Neural cell (in vitro differentiated cells): Measurements from ENCODE around the gene PI4K2B. TPM values are rescaled to one million over a fixed set of nuclear protein-coding genes. Genes with fewer than 3 reads are reported as not detected.

Experiments
- H2AFZ ChIP-seq: fragments of 200-600, 300-800 bp; sonication (generic), shearing (Covaris generic); 2 replicates; pipeline ENCODE4 v1.6.0; 2014; ENCODE audit warnings: low read depth, mild to moderate bottlenecking, antibody characterized with exemption, low read length, moderate library complexity
- H3F3A ChIP-seq: fragments of 200-600 bp; shearing (Covaris generic); 2 replicates; pipeline ENCODE4 v1.6.1; 2016; ENCODE audit warnings: mild to moderate bottlenecking, moderate library complexity, mixed read lengths, antibody characterized with exemption, low read length; ENCODE audit not compliant: insufficient read depth, poor library complexity, severe bottlenecking
- H3K27ac ChIP-seq: fragments of 200-600, 300-800 bp; sonication (generic), shearing (Covaris generic); 2 replicates; pipeline ENCODE4 v1.5.1; 2014; ENCODE audit warnings: mild to moderate bottlenecking, low read length, moderate library complexity
- H3K27me3 ChIP-seq: fragments of 300-800, 200-600 bp; sonication (generic), shearing (Covaris generic); 2 replicates; pipeline ENCODE4 v1.6.0; 2014; ENCODE audit warnings: mild to moderate bottlenecking, low read depth, low read length, moderate library complexity; ENCODE audit not compliant: insufficient read depth
- H3K36me3 ChIP-seq: fragments of 300-800, 200-600 bp; sonication (generic), shearing (Covaris generic); 2 replicates; pipeline ENCODE4 v1.5.1; 2014; ENCODE audit warnings: mild to moderate bottlenecking, antibody characterized with exemption, low read length, moderate library complexity; ENCODE audit not compliant: insufficient read depth
- H3K4me2 ChIP-seq: fragments of 300-800, 200-600 bp; sonication (generic), shearing (Covaris generic); 2 replicates; pipeline ENCODE4 v1.6.0; 2014; ENCODE audit warnings: mild to moderate bottlenecking, low read length
- H3K4me3 ChIP-seq: fragments of 300-800, 200-600 bp; sonication (generic), shearing (Covaris generic); 2 replicates; pipeline ENCODE4 v1.5.1; 2014; ENCODE audit warnings: mild to moderate bottlenecking, low read length, moderate library complexity
- H3K79me2 ChIP-seq: fragments of 200-600 bp; shearing (Covaris generic); replicated peaks from 2 replicates; pipeline ENCODE4 v1.6.0; 2014; ENCODE audit warnings: mild to moderate bottlenecking, low read length, moderate library complexity; ENCODE audit not compliant: insufficient read depth
- H3K9ac ChIP-seq: fragments of 300-800, 200-600 bp; sonication (generic), shearing (Covaris generic); 2 replicates; pipeline ENCODE4 v1.6.1; 2016; ENCODE audit warnings: mild to moderate bottlenecking, low read length, mixed read lengths
- H3K9me2 ChIP-seq: fragments of 200-600 bp; shearing (Covaris generic); 2 replicates; pipeline ENCODE4 v1.6.1; 2016; ENCODE audit warnings: mild to moderate bottlenecking, low read length, mixed read lengths; ENCODE audit not compliant: insufficient read depth
- H3K9me3 ChIP-seq: fragments of 200-600, 300-800 bp; sonication (generic), shearing (Covaris generic); 2 replicates; pipeline ENCODE4 v1.6.1; 2016; ENCODE audit warnings: mild to moderate bottlenecking, mixed run types, low read length, moderate library complexity, mixed read lengths
- H4K20me1 ChIP-seq: fragments of 200-600 bp; shearing (Covaris generic); 2 replicates; pipeline ENCODE4 v1.6.1; 2016; ENCODE audit warnings: mild to moderate bottlenecking, mixed run types; ENCODE audit not compliant: insufficient read depth
- EP300 ChIP-seq: fragments of 450-650 bp; conservative IDR thresholded peaks from 2 replicates; pipeline ENCODE4 v1.6.1; 2014; ENCODE audit warnings: antibody characterized with exemption, mild to moderate bottlenecking, moderate library complexity; ENCODE audit not compliant: poor library complexity, severe bottlenecking
- EZH2 ChIP-seq: fragments of 200-600, 300-800 bp; shearing (Covaris generic), sonication (generic); IDR thresholded peaks from 2 replicates; pipeline ENCODE4 v1.6.1; 2014; ENCODE audit warnings: antibody characterized with exemption, low read length, borderline replicate concordance, mild to moderate bottlenecking; ENCODE audit not compliant: insufficient read depth, poor library complexity, severe bottlenecking
- MXI1 ChIP-seq: fragments of 450-650 bp; conservative IDR thresholded peaks from 2 replicates; pipeline ENCODE4 v1.6.1; 2014; ENCODE audit warnings: antibody characterized with exemption, mild to moderate bottlenecking; ENCODE audit not compliant: poor library complexity, severe bottlenecking
- POLR2AphosphoS5 ChIP-seq: IDR thresholded peaks from 2 replicates; pipeline ENCODE4 v1.6.1; 2012
- RAD21 ChIP-seq: fragments of 450-650 bp; conservative IDR thresholded peaks from 2 replicates; pipeline ENCODE4 v1.6.1; 2014; ENCODE audit warnings: antibody characterized with exemption, mild to moderate bottlenecking, moderate library complexity
- SMC3 ChIP-seq: fragments of 450-650 bp; conservative IDR thresholded peaks from 2 replicates; pipeline ENCODE4 v1.6.1; 2014; ENCODE audit warnings: antibody characterized with exemption, mild to moderate bottlenecking, moderate library complexity; ENCODE audit not compliant: poor library complexity
- TAF1 ChIP-seq: IDR thresholded peaks from 2 replicates; pipeline ENCODE4 v1.6.1; 2012; ENCODE audit warnings: low read depth
- polyA plus RNA-seq: library from polyadenylated mRNA; depleted of rRNA; stranded (reverse); fragments of >200 nt; gene quantifications from 2 replicates; pipeline ENCODE4 v1.2.3, GENCODE V29; 2014
- TF ChIP-seq, protein P1 (sequence below): IDR thresholded peaks from 2 replicates; pipeline ENCODE4 v1.6.1; 2012; ENCODE audit warnings: borderline replicate concordance
- TF ChIP-seq, protein P2 (sequence below): fragments of 450-650 bp; IDR thresholded peaks from 2 replicates; pipeline ENCODE4 v1.5.1; 2014; ENCODE audit warnings: antibody characterized with exemption, mild to moderate bottlenecking, moderate library complexity; ENCODE audit not compliant: poor library complexity, severe bottlenecking

The PI4K2B gene
- polyA plus RNA-seq, 1 donor from 2014 or later, result 10.0 TPM

DNA sequence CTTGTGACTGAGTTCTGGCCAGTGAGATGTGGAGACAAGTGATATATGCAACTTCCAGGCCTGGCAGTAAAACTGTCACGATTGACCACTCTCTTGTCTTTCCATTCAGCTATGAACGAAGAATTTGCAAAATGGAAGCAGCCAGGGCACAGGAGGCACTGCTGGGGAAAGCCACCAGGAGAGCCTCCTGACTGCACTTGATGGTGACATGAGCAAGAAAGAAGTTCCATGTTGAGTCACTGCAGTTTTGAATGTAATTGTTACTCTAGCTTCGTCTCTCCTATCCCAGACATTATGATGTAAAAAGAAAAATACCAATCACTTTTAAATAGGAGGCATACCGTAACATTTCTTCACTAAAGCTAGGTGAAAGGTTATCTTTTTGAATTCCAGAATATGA is 46.4 kb downstream of the PI4K2B start:
- Histone ChIP-seq H3K36me3 (no peaks in the 10 kb centered on the region), H3F3A (no peaks in the 10 kb centered on the region), H2AFZ (no peak overlapping the region), H4K20me1 (no peaks in the 10 kb centered on the region), H3K27ac (no peak overlapping the region), H3K9me2 (no peaks in the 10 kb centered on the region), H3K27me3 (no peaks in the 10 kb centered on the region), H3K9me3 (no peaks in the 10 kb centered on the region), H3K79me2 (no peaks in the 10 kb centered on the region), H3K4me2 (no peak overlapping the region), H3K9ac (no peak overlapping the region), H3K4me3 (no peak overlapping the region)
- no peak for TF ChIP-seq POLR2AphosphoS5

DNA sequence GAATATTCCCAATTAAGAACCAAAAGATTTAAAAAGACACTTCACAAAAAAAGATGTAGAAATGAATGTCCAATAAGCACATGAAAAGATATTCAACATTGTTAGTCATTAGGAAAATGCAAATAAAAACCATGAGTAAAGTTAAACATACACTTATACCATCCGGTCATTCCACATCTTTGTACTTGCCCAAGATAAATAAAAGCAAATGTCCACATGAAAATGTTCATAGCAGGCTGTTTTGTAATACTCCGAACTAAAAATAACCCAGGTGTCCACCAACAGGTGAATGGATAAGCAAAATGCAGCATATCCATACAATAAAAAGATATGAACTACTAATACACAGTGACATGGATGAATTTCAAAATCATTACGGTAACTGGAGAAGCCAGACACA is 50.1 kb downstream of the PI4K2B start:
- Histone ChIP-seq H3K4me3 (no peak overlapping the region), H3K4me2 (no peak overlapping the region), H2AFZ (no peak overlapping the region), H3K36me3 (no peaks in the 10 kb centered on the region), H3F3A (no peaks in the 10 kb centered on the region), H3K9ac (no peak overlapping the region), H4K20me1 (no peaks in the 10 kb centered on the region), H3K27me3 (no peaks in the 10 kb centered on the region), H3K9me2 (no peaks in the 10 kb centered on the region), H3K27ac (no peak overlapping the region), H3K79me2 (no peaks in the 10 kb centered on the region), H3K9me3 (no peaks in the 10 kb centered on the region)
- TF ChIP-seq POLR2AphosphoS5 (no peak), EP300 (no peak), TAF1 (no peak), RAD21 (no peak), SMC3 (no peak), MXI1 (no peak), EZH2 (no peak)
- TF ChIP-seq, protein P1, sequence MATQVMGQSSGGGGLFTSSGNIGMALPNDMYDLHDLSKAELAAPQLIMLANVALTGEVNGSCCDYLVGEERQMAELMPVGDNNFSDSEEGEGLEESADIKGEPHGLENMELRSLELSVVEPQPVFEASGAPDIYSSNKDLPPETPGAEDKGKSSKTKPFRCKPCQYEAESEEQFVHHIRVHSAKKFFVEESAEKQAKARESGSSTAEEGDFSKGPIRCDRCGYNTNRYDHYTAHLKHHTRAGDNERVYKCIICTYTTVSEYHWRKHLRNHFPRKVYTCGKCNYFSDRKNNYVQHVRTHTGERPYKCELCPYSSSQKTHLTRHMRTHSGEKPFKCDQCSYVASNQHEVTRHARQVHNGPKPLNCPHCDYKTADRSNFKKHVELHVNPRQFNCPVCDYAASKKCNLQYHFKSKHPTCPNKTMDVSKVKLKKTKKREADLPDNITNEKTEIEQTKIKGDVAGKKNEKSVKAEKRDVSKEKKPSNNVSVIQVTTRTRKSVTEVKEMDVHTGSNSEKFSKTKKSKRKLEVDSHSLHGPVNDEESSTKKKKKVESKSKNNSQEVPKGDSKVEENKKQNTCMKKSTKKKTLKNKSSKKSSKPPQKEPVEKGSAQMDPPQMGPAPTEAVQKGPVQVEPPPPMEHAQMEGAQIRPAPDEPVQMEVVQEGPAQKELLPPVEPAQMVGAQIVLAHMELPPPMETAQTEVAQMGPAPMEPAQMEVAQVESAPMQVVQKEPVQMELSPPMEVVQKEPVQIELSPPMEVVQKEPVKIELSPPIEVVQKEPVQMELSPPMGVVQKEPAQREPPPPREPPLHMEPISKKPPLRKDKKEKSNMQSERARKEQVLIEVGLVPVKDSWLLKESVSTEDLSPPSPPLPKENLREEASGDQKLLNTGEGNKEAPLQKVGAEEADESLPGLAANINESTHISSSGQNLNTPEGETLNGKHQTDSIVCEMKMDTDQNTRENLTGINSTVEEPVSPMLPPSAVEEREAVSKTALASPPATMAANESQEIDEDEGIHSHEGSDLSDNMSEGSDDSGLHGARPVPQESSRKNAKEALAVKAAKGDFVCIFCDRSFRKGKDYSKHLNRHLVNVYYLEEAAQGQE, result no peak
- TF ChIP-seq, protein P2, sequence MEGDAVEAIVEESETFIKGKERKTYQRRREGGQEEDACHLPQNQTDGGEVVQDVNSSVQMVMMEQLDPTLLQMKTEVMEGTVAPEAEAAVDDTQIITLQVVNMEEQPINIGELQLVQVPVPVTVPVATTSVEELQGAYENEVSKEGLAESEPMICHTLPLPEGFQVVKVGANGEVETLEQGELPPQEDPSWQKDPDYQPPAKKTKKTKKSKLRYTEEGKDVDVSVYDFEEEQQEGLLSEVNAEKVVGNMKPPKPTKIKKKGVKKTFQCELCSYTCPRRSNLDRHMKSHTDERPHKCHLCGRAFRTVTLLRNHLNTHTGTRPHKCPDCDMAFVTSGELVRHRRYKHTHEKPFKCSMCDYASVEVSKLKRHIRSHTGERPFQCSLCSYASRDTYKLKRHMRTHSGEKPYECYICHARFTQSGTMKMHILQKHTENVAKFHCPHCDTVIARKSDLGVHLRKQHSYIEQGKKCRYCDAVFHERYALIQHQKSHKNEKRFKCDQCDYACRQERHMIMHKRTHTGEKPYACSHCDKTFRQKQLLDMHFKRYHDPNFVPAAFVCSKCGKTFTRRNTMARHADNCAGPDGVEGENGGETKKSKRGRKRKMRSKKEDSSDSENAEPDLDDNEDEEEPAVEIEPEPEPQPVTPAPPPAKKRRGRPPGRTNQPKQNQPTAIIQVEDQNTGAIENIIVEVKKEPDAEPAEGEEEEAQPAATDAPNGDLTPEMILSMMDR, result no peak

DNA sequence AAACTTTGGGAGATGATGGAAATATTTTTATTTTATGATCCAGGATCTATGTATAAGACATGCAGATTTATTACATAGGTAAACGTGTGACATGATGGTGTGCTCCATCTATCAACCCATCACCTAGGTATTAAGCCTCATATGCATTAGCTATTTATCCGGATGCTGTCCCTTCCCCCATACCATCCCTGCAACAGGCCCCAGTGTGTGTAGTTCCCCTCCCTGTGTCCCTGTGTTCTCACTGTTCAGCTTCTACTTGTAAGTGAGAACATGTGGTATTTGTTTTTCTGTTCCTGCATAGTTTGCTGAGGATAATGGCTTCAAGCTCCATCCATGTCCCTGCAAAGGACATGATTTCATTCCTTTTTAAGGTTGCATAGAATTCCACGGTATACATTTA is 50.6 kb downstream of the PI4K2B start:
- TF ChIP-seq RAD21 (no peak), TAF1 (no peak), EZH2 (no peak), POLR2AphosphoS5 (no peak), MXI1 (no peak), EP300 (no peak), SMC3 (no peak)
- TF ChIP-seq, protein P1, result no peak
- TF ChIP-seq, protein P2, result no peak
- no peak overlapping the region for H3K4me3 ChIP-seq
- no peaks in the 10 kb centered on the region for H3K9me2 ChIP-seq
- no peaks in the 10 kb centered on the region for H3K36me3 ChIP-seq
- H3F3A ChIP-seq, result no peaks in the 10 kb centered on the region
- no peaks in the 10 kb centered on the region for H3K27me3 ChIP-seq
- H2AFZ ChIP-seq, result no peak overlapping the region
- no peak overlapping the region for H3K4me2 ChIP-seq
- H3K9ac ChIP-seq, result no peak overlapping the region
- H4K20me1 ChIP-seq, result no peaks in the 10 kb centered on the region
- H3K27ac ChIP-seq, result no peak overlapping the region
- H3K79me2 ChIP-seq, result no peaks in the 10 kb centered on the region
- no peaks in the 10 kb centered on the region for H3K9me3 ChIP-seq
